IPS-NIHi7 (cell line): ENCODE data around the gene LINS1.

Experiments
- DNase-seq: peaks from one replicate; pipeline ENCODE4 v3.0.0; 2012; ENCODE audit warnings: mixed read lengths; ENCODE audit errors: extremely low spot score

Gene LINS1

GRCh38 chr15:100558771-100559254 lies 43.2 kb downstream of the LINS1 start:
- DNase-seq: no peak

- no peak for DNase-seq
These were observed 48.5 kb downstream of the LINS1 start for GRCh38 chr15:100553468-100553867.

DNA sequence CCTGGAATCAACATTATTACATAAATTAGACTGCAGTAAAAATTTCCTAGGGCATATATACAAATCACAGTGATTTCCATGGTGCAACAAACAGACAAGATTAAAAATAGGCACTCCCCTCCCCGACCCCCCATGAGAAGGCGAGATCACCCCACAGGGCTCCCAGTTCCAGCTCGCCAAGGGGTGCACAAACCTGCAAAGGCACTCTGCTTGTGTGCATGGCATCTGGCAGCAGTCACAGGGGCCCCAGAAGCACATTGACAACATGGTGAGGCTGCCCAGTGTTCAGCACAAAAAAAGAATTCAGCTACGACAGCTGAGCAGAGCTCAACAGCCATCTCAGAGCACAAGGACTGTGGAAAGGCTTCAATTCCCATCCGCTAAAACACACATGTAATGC lies 54.0 kb downstream of the LINS1 start:
- DNase-seq: no peak

DNA sequence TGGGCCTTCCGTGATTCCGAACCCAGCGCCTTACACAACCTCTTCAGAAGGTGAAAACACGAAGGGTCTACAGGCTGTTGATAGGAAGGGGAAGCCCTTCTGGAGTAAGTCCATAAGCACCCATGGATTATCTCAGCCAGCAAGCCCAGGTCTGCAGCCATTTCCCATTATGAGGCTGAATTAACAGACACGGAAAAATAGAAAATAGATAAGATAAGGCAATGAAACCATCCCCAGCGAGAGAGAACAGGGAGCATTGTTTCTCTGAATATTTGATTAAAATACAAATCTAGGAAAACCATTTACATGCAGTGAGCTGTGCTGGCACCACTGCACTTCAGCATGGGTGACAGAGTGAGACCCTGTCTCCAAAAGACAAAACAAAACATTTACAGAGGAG lies 57.0 kb downstream of the LINS1 start:
- DNase-seq: no peak

DNA sequence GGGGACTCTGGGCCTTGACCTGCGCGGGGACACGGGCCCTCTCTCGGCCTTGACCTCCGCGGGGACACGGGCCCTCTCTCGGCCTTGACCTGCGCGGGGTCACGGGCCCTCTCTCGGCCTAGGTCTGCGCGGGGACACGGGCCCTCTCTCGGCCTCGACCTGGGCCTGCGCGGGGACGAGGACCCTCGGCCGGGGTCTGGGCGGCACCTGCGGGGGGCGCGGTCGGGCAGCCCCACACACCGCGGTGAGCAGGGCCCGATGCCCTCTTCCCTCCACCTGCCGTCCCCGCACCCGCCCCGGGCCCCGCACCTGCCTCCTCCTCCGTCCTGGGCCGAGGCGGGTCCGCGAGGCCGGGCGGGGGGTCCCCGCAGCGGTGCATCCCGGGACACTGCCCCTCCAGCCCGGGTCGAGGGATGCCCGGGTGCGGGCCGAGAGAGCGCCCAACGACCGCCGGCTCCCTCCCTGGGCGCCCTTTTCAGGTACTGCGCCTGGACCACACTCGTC lies 57.6 kb downstream of the LINS1 start:
- no peak for DNase-seq

- no peak for DNase-seq
These were observed 59.7 kb downstream of the LINS1 start for GRCh38 chr15:100542290-100542689.

- no peak for DNase-seq
These were observed 64.7 kb downstream of the LINS1 start for GRCh38 chr15:100537331-100537730.

- no peak for DNase-seq
These were observed 65.3 kb downstream of the LINS1 start for GRCh38 chr15:100536733-100537132.

GRCh38 chr15:100533886-100534285 lies 68.1 kb downstream of the LINS1 start:
- DNase-seq: no peak

GRCh38 chr15:100531823-100532327 lies 70.1 kb downstream of the LINS1 start:
- DNase-seq: no peak

DNA sequence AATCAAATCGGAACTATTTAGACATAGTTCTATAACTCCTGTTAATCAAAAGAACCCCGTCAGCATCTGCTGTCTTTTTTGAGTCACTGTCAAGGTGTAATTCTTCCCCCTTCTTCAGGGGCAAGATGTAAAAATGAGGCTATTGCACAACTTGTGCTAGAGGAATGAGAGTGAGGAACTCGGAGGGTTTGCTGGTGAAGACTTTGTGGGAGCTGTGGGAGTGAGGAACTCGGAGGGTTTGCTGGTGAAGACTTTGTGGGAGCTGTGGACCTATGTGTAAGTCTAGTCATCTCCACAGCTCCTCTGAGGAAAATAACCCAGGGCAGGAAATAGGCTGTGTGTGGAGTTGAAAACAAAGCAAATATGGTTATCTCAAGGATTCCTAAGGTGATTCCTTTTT lies 70.8 kb downstream of the LINS1 start:
- DNase-seq: no peak

DNA sequence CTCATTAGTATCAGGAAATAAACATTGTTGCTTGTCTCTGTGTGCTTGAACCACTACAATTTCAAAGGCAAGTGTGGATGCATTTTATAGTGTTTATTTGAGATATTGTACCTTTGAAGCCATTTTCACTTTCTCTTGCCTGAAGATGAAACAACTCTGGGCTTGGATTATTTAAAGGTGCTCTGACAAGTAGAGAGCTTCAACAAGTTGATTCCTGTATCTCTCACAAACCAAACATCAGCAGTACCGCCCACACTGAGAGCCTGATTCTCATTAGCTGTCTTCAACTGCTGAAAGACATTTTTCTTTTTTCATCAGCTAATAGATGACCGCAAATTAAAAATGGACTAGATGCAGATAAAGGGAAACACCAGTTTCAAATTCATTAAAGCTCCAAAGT lies 72.4 kb downstream of the LINS1 start:
- no peak for DNase-seq

DNA sequence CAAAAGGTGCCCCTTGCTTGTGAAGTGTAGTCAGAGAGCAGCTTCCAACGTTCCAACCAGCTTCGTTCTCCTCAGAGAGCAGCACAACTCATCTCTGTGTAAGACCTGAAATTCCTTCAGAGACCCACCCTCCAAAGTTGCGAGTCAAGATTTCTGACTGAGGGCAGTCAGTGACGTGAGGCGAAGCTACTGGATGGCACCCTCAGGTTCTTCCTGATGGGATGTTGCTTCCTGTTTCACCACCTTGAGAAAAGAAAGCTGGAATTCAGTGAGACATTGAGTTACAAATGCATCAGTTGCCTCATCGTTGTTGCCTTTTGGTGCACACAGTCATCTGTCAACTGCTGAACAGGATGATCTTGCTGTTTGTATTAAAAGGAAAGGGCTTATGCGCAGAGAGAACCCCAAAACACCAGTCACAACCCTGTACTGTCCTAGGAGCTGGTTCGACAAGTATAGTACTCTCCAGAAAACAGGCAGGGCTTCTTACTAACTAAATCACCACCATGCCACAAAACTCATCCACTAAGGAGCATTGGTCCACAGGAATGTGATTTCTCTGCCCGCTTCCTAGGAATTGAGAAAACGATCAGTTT lies 73.1 kb downstream of the LINS1 start, which contains the start of gene CERS3:
TSS of gene CERS3 (minus strand) at position 118 of the 596 bp plus-strand sequence. CDS start 27,101 bp downstream, outside the sequence.
- no peak for DNase-seq

- DNase-seq: no peak
These were observed 75.9 kb downstream of the LINS1 start for GRCh38 chr15:100526027-100526481.

DNA sequence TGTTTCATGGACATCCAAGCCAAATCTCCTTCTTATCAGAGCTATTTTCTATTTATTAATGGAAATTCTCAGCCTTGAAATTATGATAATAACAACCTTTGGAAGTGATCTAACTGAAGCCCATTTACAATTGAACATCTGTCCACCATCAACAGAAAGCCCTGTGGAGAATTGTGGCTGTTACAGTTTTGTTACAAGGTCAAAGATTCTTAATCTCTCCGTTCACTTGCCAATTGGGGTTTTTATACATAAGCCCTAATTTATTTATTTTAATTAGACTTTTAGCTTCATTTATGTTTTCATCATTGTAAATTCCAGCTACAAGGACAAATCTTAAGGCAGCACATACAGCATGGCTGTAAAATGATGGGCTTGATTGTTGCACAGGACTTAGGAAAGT lies 76.5 kb downstream of the LINS1 start:
- DNase-seq: no peak

GRCh38 chr15:100524326-100524725 lies 77.7 kb downstream of the LINS1 start:
- DNase-seq: no peak

- no peak for DNase-seq
These were observed 80.1 kb downstream of the LINS1 start for GRCh38 chr15:100521907-100522306.

GRCh38 chr15:100520132-100520921 lies 81.7 kb downstream of the LINS1 start:
- DNase-seq: no peak

- no peak for DNase-seq
These were observed 84.1 kb downstream of the LINS1 start for GRCh38 chr15:100517846-100518245.
